Hepatocyte (in vitro differentiated cells): ENCODE results near the gene OR52K1. TPM values are rescaled to one million over a fixed set of nuclear protein-coding genes. Genes with fewer than 3 reads are reported as not detected.

Source experiments
- DNase-seq: peaks from one replicate; pipeline ENCODE4 v3.0.0-alpha.2; 2016; ENCODE audit warnings: low spot score
- H2AFZ ChIP-seq: fragments of 200-600 bp; sonication (generic); 2 replicates; pipeline ENCODE4 v1.6.0; 2016; ENCODE audit warnings: antibody characterized with exemption, mild to moderate bottlenecking
- H3K27ac ChIP-seq: fragments of 200-600 bp; sonication (generic); 2 replicates; pipeline ENCODE4 v1.5.1; 2016; ENCODE audit warnings: mild to moderate bottlenecking
- H3K27me3 ChIP-seq: fragments of 200-600 bp; sonication (generic); 2 replicates; pipeline ENCODE4 v1.6.1; 2016
- H3K36me3 ChIP-seq: fragments of 200-600 bp; sonication (generic); replicated peaks from 2 replicates; pipeline ENCODE4 v1.5.1; 2016; ENCODE audit warnings: low read depth; ENCODE audit not compliant: insufficient read depth
- H3K4me1 ChIP-seq: fragments of 200-600 bp; sonication (generic); 2 replicates; pipeline ENCODE4 v1.5.1; 2016; ENCODE audit warnings: mild to moderate bottlenecking, moderate library complexity; ENCODE audit not compliant: insufficient read depth
- H3K4me2 ChIP-seq: fragments of 200-600 bp; sonication (generic); 2 replicates; pipeline ENCODE4 v1.6.0; 2016
- H3K4me3 ChIP-seq: fragments of 200-600 bp; sonication (generic); 2 replicates; pipeline ENCODE4 v1.5.1; 2016; ENCODE audit warnings: mild to moderate bottlenecking
- H3K79me2 ChIP-seq: fragments of 200-600 bp; sonication (generic); 2 replicates; pipeline ENCODE4 v1.6.0; 2017; ENCODE audit warnings: mild to moderate bottlenecking
- H3K9me2 ChIP-seq: fragments of 200-600 bp; sonication (generic); replicated peaks from 2 replicates; pipeline ENCODE4 v1.6.0; 2017; ENCODE audit warnings: mild to moderate bottlenecking; ENCODE audit not compliant: insufficient read depth
- H3K9me3 ChIP-seq: fragments of 200-600 bp; sonication (generic); 2 replicates; pipeline ENCODE4 v1.5.1; 2016; ENCODE audit warnings: low read depth, mild to moderate bottlenecking
- H4K20me1 ChIP-seq: fragments of 200-600 bp; sonication (generic); 2 replicates; pipeline ENCODE4 v1.6.0; 2016; ENCODE audit warnings: mild to moderate bottlenecking; ENCODE audit not compliant: insufficient read depth, poor library complexity, severe bottlenecking
- EZH2 ChIP-seq: fragments of 200-600 bp; sonication (generic); IDR thresholded peaks from 2 replicates; pipeline ENCODE4 v1.6.1; 2016; ENCODE audit warnings: antibody characterized with exemption, mild to moderate bottlenecking, borderline replicate concordance
- EZH2phosphoT487 ChIP-seq: fragments of 200-600 bp; sonication (generic); IDR thresholded peaks from one replicate; pipeline ENCODE4 v1.6.1; 2018; ENCODE audit warnings: antibody characterized with exemption, mild to moderate bottlenecking, low read depth, moderate library complexity; ENCODE audit not compliant: unreplicated experiment, severe bottlenecking
- WGBS: methylation state at CpG from one replicate; pipeline ENCODE4 v1.1.6; 2016; ENCODE audit warnings: low lambda C conversion rate; ENCODE audit errors: missing lambda C conversion rate; 5-methylcytosine and 5-hydroxymethylcytosine counted together
- polyA plus RNA-seq: library from polyadenylated mRNA; unstranded; fragments of >200 nt; fragmentation: Nextera tagmentation; extraction: Ambion mirVana; gene quantifications from 2 replicates; pipeline ENCODE4 v1.2.1, GENCODE V29; 2016
- total RNA-seq: library from RNA; depleted of rRNA; stranded (reverse); fragments of >200 nt; gene quantifications from 2 replicates; pipeline ENCODE4 v1.2.3, GENCODE V29; 2014
- TF ChIP-seq, protein P1 (sequence below): fragments of 200-600 bp; sonication (generic); IDR thresholded peaks from 2 replicates; pipeline ENCODE4 v1.5.1; 2016; ENCODE audit warnings: antibody characterized with exemption, mild to moderate bottlenecking; ENCODE audit not compliant: poor library complexity

OR52K1 gene
- total and polyA plus RNA-seq, 2 experiments from 2014 or later = 0.07 TPM; not detected in 1

DNA sequence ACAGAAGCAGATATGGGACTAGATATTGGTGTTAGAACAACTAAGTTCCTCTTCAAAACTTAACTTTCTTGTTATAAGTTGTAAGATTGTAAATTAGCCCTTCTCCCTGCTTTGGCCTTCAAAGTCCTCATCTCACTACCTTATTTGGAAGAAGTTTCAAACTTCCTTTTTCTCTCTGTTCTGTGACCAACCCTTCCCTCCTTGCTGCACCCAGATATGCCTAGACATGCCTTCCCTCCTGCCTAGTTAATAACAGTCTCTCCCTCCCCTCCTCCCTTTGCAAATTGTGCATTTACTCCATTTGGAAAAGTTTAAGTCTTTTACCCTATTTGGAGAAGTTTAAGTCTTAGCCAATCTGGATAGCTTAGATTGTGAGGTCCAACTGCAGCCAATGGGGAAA lies 28.4 kb upstream of the OR52K1 start:
- TF ChIP-seq EZH2 (no peak), EZH2phosphoT487 (no peak)
- TF ChIP-seq, protein P1, sequence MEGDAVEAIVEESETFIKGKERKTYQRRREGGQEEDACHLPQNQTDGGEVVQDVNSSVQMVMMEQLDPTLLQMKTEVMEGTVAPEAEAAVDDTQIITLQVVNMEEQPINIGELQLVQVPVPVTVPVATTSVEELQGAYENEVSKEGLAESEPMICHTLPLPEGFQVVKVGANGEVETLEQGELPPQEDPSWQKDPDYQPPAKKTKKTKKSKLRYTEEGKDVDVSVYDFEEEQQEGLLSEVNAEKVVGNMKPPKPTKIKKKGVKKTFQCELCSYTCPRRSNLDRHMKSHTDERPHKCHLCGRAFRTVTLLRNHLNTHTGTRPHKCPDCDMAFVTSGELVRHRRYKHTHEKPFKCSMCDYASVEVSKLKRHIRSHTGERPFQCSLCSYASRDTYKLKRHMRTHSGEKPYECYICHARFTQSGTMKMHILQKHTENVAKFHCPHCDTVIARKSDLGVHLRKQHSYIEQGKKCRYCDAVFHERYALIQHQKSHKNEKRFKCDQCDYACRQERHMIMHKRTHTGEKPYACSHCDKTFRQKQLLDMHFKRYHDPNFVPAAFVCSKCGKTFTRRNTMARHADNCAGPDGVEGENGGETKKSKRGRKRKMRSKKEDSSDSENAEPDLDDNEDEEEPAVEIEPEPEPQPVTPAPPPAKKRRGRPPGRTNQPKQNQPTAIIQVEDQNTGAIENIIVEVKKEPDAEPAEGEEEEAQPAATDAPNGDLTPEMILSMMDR = no peak
- peaks cover 5% of the 10 kb centered on the region for H3K4me1 ChIP-seq
- H3K4me3 ChIP-seq = no peak overlapping the region
- no peak overlapping the region for H3K4me2 ChIP-seq
- no peaks in the 10 kb centered on the region for H4K20me1 ChIP-seq
- no peak overlapping the region for H2AFZ ChIP-seq
- no peaks in the 10 kb centered on the region for H3K9me2 ChIP-seq
- H3K9me3 ChIP-seq = no peaks in the 10 kb centered on the region
- no peaks in the 10 kb centered on the region for H3K27me3 ChIP-seq
- DNase-seq = no peak
- no peaks in the 10 kb centered on the region for H3K36me3 ChIP-seq
- H3K27ac ChIP-seq = peak overlapping the region; percentile 23
- no peaks in the 10 kb centered on the region for H3K79me2 ChIP-seq

DNA sequence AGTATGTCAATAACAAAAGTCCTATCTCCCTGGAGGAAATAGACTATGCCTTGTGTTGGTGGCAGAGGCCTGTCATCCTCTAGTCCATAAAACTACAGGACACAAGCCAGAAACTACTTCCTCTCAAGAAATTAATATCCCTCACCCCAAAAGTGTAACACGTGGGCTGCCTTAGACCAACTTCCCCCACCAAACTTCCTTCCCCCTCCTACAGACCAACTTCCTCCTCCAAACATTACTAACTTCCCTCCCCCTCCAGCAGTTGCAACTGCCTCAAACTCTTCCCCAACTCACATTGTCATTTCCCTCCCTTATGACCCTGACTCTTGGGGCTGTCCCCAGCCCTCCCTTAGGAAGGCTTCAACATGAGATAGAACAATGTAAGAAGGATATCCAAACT lies 27.0 kb upstream of the OR52K1 start:
- Histone ChIP-seq H3K79me2 (no peaks in the 10 kb centered on the region), H2AFZ (no peak overlapping the region), H3K4me1 (peaks cover 16% of the 10 kb centered on the region), H3K4me3 (no peak overlapping the region), H3K27ac (no peak overlapping the region), H3K9me3 (no peaks in the 10 kb centered on the region), H3K27me3 (no peaks in the 10 kb centered on the region), H3K36me3 (no peaks in the 10 kb centered on the region), H4K20me1 (no peaks in the 10 kb centered on the region), H3K4me2 (no peak overlapping the region), H3K9me2 (no peaks in the 10 kb centered on the region)
- DNase-seq = no peak
- TF ChIP-seq EZH2 (no peak), EZH2phosphoT487 (no peak)
- TF ChIP-seq, protein P1 = no peak
- 87% methylated on average over 1 of the region's 1 CpG for WGBS

DNA sequence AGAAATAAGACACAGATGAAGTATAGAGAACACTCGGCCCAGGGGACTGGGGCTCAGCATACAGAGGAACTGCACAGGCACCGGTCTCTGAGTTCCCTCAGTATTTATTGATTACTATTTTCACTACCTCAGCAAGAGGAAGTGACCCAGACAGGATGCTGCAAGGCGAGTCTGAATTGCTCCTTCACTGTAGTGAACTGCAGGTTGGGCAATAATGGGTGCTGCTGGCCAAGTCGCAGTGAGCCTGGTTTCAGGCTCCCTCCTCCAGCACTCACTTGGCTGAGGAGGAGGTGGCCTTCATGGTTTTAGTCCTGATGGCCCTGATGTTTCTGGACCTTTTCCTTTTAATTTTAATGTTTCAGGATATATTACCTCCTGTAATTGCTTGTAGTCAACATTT lies 22.9 kb upstream of the OR52K1 start:
- Histone ChIP-seq H3K4me1 (peaks cover 27% of the 10 kb centered on the region), H3K4me2 (peak overlapping the region; percentile 45), H3K9me2 (no peaks in the 10 kb centered on the region), H3K36me3 (no peaks in the 10 kb centered on the region), H3K27me3 (no peaks in the 10 kb centered on the region), H2AFZ (no peak overlapping the region), H3K4me3 (no peak overlapping the region), H4K20me1 (no peaks in the 10 kb centered on the region), H3K79me2 (no peaks in the 10 kb centered on the region), H3K9me3 (no peaks in the 10 kb centered on the region), H3K27ac (peak overlapping the region; percentile 90)
- peak; percentile 35 for DNase-seq
- 53% methylated on average over 4 of the region's 4 CpGs for WGBS
- TF ChIP-seq, protein P1 = no peak
- no peak for TF ChIP-seq EZH2
- no peak for TF ChIP-seq EZH2phosphoT487

- Histone ChIP-seq H3K9me3 (no peaks in the 10 kb centered on the region), H4K20me1 (no peaks in the 10 kb centered on the region), H3K79me2 (no peaks in the 10 kb centered on the region), H3K9me2 (no peaks in the 10 kb centered on the region), H3K4me1 (peaks cover 34% of the 10 kb centered on the region), H2AFZ (no peak overlapping the region), H3K27me3 (no peaks in the 10 kb centered on the region), H3K4me2 (peak overlapping the region; percentile 36), H3K27ac (peak overlapping the region; percentile 90), H3K36me3 (no peaks in the 10 kb centered on the region), H3K4me3 (no peak overlapping the region)
- 82% methylated on average over 4 of the region's 4 CpGs for WGBS
- no peak for DNase-seq
- no peak for TF ChIP-seq EZH2
- TF ChIP-seq EZH2phosphoT487 = no peak
- TF ChIP-seq, protein P1 = no peak
These were observed 22.3 kb upstream of the OR52K1 start for GRCh38 chr11:4460151-4460550.
